ENCODE measurements around the gene TBC1D10A. TPM values are rescaled to one million over a fixed set of nuclear protein-coding genes. Genes with fewer than 3 reads are reported as not detected.

The TBC1D10A gene
- polyA plus RNA-seq, 4 donors = 14.1 to 18.4 (median 16.3) TPM

DNA sequence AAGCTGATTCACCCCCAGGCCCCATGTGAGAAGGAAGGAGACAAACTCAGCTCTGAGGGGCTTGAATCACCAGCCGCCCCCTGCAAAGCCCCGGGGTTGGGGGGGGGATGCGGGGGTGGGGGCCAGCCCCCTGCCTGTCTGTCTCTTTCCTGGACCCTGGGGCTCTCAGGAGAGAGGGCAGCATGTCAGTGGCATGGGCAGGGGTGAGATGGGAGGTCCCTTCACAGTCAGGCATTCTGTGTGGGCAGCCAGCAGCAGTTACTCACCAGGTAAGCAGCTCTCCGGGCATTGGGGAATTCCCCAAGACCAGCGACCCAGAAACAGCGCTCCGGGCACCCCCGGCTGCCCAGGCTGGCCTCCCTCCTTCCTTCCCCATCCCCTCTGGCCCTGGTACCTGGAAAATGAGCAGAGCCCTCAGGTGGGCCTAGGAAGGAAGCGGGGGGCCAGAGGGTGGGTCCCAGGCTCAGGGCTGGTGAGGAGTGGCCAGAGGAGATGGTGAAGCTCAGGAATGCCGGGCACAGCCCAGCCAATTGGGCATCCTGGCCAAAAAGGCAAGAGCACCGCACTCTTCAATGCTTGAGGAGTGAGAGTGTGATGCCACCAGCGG, 76.0 kb downstream of the TBC1D10A start:
- DNase-seq (ENCODE audit: low read depth in 4 of 4, low spot score in 2 of 4) = no peak

- no peak for DNase-seq (ENCODE audit: low read depth in 4 of 4, low spot score in 2 of 4)
These were observed 76.6 kb downstream of the TBC1D10A start for GRCh38 chr22:30250039-30250565.

- DNase-seq (ENCODE audit: low read depth in 4 of 4, low spot score in 2 of 4) = no peak
These were observed 77.4 kb downstream of the TBC1D10A start for GRCh38 chr22:30249049-30250038.

GRCh38 chr22:30248484-30248883, 78.3 kb downstream of the TBC1D10A start:
- no peak for DNase-seq (ENCODE audit: low read depth in 4 of 4, low spot score in 2 of 4)

DNA sequence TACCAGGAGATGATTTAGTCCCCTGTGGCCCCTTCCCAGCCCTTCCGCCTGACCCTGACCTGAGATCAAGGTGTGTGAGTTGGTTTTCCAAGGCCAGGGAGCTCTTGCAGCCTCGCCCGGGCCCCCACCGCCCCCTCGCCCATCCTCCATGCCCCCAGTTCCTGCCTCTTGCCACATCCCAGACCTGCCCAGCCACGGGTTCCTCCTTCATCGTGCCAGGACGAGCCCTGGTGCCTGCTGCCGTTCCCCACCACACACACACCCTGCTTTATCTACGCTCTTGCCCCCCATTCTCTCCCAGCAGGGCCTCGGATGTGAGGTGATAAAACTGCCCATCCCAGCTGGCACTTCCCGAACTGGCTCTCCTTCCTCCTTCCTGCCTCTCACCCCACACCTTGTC, 78.8 kb downstream of the TBC1D10A start:
- no peak for DNase-seq (ENCODE audit: low read depth in 4 of 4, low spot score in 2 of 4)

- DNase-seq (ENCODE audit: low read depth in 4 of 4, low spot score in 2 of 4) = no peak
These were observed 79.2 kb downstream of the TBC1D10A start for GRCh38 chr22:30247561-30247960.

DNA sequence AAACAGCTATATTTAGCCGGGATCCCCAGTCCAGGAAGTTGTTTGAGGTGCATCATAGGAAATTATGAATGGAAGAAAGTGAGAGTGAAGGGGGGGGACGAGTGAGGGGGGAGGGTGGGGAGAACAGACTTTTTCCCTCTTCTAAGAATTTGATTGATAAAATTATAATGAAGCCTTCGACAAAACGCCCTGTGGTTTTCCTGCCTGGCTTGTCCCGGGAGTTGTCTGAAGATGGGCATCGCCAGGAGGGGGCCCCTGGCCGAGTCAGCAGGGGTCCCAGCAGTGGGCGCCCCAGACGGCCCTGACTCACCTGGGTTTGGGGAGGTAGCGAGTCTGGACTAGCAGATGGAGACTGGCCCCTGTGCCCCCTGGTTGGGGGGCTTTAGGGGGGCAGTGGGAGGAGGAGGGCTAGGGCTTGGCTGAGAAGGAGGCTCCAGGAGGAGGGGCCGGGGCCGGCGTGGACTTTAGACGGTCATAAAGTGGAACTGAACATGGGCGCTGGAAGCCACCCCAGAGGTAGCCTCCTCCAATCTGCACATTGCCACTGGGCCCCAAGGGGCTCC, 79.8 kb downstream of the TBC1D10A start:
- no peak for DNase-seq (ENCODE audit: low read depth in 4 of 4, low spot score in 2 of 4)

GRCh38 chr22:30245985-30246813, 80.5 kb downstream of the TBC1D10A start, which contains the start of gene LIF:
Gene LIF (minus strand): TSS chr22:30246759. CDS start chr22:30246695, 64 bp downstream.
- no peak for DNase-seq (ENCODE audit: low read depth in 4 of 4, low spot score in 2 of 4)

DNA sequence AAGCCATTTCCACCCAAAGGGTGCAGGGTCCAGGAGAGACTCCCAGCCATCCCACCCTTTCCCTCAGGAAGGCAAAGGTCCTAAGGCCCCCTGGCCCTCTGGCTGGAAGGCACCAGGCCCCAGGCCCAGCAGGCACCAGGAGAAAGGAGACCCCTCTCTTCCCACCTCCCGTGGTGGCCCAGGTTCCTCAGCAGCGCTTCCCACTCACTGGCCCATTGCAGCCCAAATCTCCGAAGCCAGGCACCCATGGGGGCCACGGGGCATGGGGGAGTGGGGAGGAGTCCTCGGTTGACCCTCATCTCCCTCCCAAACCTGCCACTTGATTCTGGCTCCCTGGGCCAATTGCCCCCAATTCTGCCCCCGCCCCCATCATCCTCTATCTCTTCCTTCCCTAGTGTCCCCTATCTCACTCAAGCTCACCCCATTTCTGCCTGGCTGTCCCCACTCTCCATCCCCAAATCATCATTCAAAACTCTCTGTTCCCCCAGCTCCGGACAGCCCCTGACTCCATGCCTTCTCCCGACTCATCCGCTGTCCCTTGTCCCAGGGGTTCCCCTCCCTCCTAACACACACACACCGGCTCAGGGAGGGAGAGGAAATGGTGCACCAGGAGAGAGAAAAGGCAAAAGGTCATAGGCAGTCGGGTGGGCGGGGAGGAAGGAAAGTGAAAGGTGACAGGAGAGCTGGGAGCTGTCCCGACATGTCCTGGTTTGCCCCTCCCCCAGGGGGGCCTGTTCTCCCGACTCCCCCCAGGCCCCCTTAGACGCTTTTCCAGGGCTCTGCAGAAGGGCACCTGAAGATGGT, 81.4 kb downstream of the TBC1D10A start:
- DNase-seq (ENCODE audit: low read depth in 4 of 4, low spot score in 2 of 4) = no peak

- no peak for DNase-seq (ENCODE audit: low read depth in 4 of 4, low spot score in 2 of 4)
These were observed 82.1 kb downstream of the TBC1D10A start for GRCh38 chr22:30244641-30245040.

GRCh38 chr22:30244066-30244465, 82.7 kb downstream of the TBC1D10A start:
- DNase-seq (ENCODE audit: low read depth in 4 of 4, low spot score in 2 of 4) = no peak

DNA sequence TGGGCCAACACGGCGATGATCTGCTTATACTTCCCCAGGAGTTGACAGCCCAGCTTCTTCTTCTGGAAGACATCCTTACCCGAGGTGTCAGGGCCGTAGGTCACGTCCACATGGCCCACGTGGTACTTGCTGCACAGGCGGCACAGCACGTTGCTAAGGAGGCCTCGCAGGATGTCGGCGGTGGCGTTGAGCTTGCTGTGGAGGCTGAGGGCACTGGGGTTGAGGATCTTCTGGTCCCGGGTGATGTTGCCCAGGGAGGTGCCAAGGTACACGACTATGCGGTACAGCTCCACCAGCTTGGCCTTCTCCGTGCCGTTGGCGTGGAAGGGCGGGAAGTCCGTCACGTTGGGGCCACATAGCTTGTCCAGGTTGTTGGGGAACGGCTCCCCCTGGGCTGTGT, 83.1 kb downstream of the TBC1D10A start:
- DNase-seq (ENCODE audit: low read depth in 4 of 4, low spot score in 2 of 4) = no peak

Other genes starting within 250 kb of the TBC1D10A start
- under 1 TPM in 1 of 4 donors, not detected in 3; 0.08 TPM for gene HORMAD2, start 246.5 kb downstream of the TBC1D10A start, polyA plus RNA-seq (ENCODE audit: insufficient read length in 4 of 4)
- gene LIF, start 80.2 kb downstream of the TBC1D10A start, polyA plus RNA-seq (ENCODE audit: insufficient read length in 4 of 4) = 1 to 10 TPM; 1.3 to 2.4 (median 2.3) TPM
- under 1 TPM in 3 of 4 donors, not detected in 1; 0.13 to 0.38 (median 0.34) TPM for gene OSM, start 60.1 kb downstream of the TBC1D10A start, polyA plus RNA-seq (ENCODE audit: insufficient read length in 4 of 4)
- gene CASTOR1, start 37.4 kb downstream of the TBC1D10A start, polyA plus RNA-seq (ENCODE audit: insufficient read length in 4 of 4) = 10 to 100 TPM in 3 of 4 donors, 1 to 10 TPM in 1; 8.7 to 15.9 (median 12.8) TPM
- gene SF3A1, start 30.0 kb upstream of the TBC1D10A start, polyA plus RNA-seq (ENCODE audit: insufficient read length in 4 of 4) = 100 to 1,000 TPM; 129 to 168 (median 150) TPM
- 1 to 10 TPM; 5.4 to 9.2 (median 7.3) TPM for gene CCDC157, start 30.1 kb upstream of the TBC1D10A start, polyA plus RNA-seq (ENCODE audit: insufficient read length in 4 of 4)
- gene RNF215, start 60.5 kb upstream of the TBC1D10A start, polyA plus RNA-seq (ENCODE audit: insufficient read length in 4 of 4) = 10 to 100 TPM; 18.3 to 26.3 (median 24.7) TPM
- 1 to 10 TPM; 4.3 to 8.0 (median 6.3) TPM for gene SEC14L2, start 70.1 kb upstream of the TBC1D10A start, polyA plus RNA-seq (ENCODE audit: insufficient read length in 4 of 4)
- gene MTFP1, start 98.8 kb upstream of the TBC1D10A start, polyA plus RNA-seq (ENCODE audit: insufficient read length in 4 of 4) = 10 to 100 TPM in 3 of 4 donors, 1 to 10 TPM in 1; 8.4 to 12.8 (median 12.2) TPM
- gene SEC14L3, start 145.1 kb upstream of the TBC1D10A start, polyA plus RNA-seq (ENCODE audit: insufficient read length in 4 of 4) = under 1 TPM in 1 of 4 donors, not detected in 3; 0.08 TPM
- 1 to 10 TPM in 2 of 4 donors, under 1 TPM in 2; 0.59 to 1.4 (median 0.91) TPM for gene SEC14L4, start 178.8 kb upstream of the TBC1D10A start, polyA plus RNA-seq (ENCODE audit: insufficient read length in 4 of 4)
- gene SEC14L6, start 219.8 kb upstream of the TBC1D10A start, polyA plus RNA-seq (ENCODE audit: insufficient read length in 4 of 4) = 1 to 10 TPM; 5.5 to 8.9 (median 7.4) TPM
- 10 to 100 TPM; 24.9 to 41.0 (median 35.6) TPM for gene GAL3ST1, start 247.7 kb upstream of the TBC1D10A start, polyA plus RNA-seq (ENCODE audit: insufficient read length in 4 of 4)

Measured in left renal cortex interstitium (tissue), 4 donors.